ENCODE results near the gene MS4A6E. TPM values are rescaled to one million over a fixed set of nuclear protein-coding genes. Genes with fewer than 3 reads are reported as not detected.

The MS4A6E gene
- total RNA-seq, 1 experiment from 2014 or later = not detected

DNA sequence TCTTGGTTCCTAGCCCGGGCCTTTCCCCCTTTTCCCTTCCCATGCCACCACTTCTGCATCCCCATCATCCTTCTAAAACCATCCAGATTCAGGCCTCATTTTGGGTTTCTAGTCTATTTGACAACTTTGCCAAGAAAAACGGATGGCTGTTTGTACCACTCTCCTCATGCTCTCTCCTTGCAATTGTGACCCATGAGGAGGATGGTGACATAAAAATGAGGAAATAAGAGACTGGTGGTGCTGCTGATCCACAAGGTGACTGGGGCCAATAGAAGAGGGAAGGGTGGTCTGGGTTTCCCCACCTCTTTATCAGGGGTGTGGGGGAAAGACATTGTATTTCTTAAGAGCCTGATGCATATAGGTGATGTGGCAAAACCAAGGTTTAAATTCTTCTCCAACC, 45.6 kb upstream of the MS4A6E start:
- no peak for ATAC-seq
- H3K9me3 Mint-ChIP-seq = peaks cover 15% of the 10 kb centered on the region
- CTCF ChIA-PET = no interaction called here
- no peak for TF ChIP-seq MYBL2 (CRISPR knock-in tag; IDR thresholded peaks at IDR 0.05)
- no peak for TF ChIP-seq NR2C2 (CRISPR knock-in tag; IDR thresholded peaks at IDR 0.05)
- TF ChIP-seq, protein P1, sequence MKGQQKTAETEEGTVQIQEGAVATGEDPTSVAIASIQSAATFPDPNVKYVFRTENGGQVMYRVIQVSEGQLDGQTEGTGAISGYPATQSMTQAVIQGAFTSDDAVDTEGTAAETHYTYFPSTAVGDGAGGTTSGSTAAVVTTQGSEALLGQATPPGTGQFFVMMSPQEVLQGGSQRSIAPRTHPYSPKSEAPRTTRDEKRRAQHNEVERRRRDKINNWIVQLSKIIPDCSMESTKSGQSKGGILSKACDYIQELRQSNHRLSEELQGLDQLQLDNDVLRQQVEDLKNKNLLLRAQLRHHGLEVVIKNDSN (CRISPR knock-in tag; IDR thresholded peaks at IDR 0.05) = no peak
- TF ChIP-seq, protein P2, sequence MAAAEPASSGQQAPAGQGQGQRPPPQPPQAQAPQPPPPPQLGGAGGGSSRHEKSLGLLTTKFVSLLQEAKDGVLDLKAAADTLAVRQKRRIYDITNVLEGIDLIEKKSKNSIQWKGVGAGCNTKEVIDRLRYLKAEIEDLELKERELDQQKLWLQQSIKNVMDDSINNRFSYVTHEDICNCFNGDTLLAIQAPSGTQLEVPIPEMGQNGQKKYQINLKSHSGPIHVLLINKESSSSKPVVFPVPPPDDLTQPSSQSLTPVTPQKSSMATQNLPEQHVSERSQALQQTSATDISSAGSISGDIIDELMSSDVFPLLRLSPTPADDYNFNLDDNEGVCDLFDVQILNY (CRISPR knock-in tag; IDR thresholded peaks at IDR 0.05) = no peak
- TF ChIP-seq, protein P3, sequence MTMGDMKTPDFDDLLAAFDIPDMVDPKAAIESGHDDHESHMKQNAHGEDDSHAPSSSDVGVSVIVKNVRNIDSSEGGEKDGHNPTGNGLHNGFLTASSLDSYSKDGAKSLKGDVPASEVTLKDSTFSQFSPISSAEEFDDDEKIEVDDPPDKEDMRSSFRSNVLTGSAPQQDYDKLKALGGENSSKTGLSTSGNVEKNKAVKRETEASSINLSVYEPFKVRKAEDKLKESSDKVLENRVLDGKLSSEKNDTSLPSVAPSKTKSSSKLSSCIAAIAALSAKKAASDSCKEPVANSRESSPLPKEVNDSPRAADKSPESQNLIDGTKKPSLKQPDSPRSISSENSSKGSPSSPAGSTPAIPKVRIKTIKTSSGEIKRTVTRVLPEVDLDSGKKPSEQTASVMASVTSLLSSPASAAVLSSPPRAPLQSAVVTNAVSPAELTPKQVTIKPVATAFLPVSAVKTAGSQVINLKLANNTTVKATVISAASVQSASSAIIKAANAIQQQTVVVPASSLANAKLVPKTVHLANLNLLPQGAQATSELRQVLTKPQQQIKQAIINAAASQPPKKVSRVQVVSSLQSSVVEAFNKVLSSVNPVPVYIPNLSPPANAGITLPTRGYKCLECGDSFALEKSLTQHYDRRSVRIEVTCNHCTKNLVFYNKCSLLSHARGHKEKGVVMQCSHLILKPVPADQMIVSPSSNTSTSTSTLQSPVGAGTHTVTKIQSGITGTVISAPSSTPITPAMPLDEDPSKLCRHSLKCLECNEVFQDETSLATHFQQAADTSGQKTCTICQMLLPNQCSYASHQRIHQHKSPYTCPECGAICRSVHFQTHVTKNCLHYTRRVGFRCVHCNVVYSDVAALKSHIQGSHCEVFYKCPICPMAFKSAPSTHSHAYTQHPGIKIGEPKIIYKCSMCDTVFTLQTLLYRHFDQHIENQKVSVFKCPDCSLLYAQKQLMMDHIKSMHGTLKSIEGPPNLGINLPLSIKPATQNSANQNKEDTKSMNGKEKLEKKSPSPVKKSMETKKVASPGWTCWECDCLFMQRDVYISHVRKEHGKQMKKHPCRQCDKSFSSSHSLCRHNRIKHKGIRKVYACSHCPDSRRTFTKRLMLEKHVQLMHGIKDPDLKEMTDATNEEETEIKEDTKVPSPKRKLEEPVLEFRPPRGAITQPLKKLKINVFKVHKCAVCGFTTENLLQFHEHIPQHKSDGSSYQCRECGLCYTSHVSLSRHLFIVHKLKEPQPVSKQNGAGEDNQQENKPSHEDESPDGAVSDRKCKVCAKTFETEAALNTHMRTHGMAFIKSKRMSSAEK (CRISPR knock-in tag; IDR thresholded peaks at IDR 0.05; ENCODE audit: borderline replicate concordance) = no peak
- TF ChIP-seq ZNF121 (CRISPR knock-in tag; IDR thresholded peaks at IDR 0.05) = no peak
- TF ChIP-seq CBFB (CRISPR knock-in tag; IDR thresholded peaks at IDR 0.05; ENCODE audit: low read depth) = no peak
- no peak for TF ChIP-seq TEAD1 (CRISPR knock-in tag; IDR thresholded peaks at IDR 0.05)
- TF ChIP-seq, protein P4, sequence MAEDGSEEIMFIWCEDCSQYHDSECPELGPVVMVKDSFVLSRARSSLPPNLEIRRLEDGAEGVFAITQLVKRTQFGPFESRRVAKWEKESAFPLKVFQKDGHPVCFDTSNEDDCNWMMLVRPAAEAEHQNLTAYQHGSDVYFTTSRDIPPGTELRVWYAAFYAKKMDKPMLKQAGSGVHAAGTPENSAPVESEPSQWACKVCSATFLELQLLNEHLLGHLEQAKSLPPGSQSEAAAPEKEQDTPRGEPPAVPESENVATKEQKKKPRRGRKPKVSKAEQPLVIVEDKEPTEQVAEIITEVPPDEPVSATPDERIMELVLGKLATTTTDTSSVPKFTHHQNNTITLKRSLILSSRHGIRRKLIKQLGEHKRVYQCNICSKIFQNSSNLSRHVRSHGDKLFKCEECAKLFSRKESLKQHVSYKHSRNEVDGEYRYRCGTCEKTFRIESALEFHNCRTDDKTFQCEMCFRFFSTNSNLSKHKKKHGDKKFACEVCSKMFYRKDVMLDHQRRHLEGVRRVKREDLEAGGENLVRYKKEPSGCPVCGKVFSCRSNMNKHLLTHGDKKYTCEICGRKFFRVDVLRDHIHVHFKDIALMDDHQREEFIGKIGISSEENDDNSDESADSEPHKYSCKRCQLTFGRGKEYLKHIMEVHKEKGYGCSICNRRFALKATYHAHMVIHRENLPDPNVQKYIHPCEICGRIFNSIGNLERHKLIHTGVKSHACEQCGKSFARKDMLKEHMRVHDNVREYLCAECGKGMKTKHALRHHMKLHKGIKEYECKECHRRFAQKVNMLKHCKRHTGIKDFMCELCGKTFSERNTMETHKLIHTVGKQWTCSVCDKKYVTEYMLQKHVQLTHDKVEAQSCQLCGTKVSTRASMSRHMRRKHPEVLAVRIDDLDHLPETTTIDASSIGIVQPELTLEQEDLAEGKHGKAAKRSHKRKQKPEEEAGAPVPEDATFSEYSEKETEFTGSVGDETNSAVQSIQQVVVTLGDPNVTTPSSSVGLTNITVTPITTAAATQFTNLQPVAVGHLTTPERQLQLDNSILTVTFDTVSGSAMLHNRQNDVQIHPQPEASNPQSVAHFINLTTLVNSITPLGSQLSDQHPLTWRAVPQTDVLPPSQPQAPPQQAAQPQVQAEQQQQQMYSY (CRISPR knock-in tag; IDR thresholded peaks at IDR 0.05) = no peak
- no peak for TF ChIP-seq EMX1 (CRISPR knock-in tag; IDR thresholded peaks at IDR 0.05)
- no peak for TF ChIP-seq NFYB (CRISPR knock-in tag; conservative IDR thresholded peaks at IDR 0.05; ENCODE audit: low read depth)
- TF ChIP-seq RELA (CRISPR knock-in tag; IDR thresholded peaks at IDR 0.05; ENCODE audit: borderline replicate concordance) = no peak
- TF ChIP-seq, protein P5, sequence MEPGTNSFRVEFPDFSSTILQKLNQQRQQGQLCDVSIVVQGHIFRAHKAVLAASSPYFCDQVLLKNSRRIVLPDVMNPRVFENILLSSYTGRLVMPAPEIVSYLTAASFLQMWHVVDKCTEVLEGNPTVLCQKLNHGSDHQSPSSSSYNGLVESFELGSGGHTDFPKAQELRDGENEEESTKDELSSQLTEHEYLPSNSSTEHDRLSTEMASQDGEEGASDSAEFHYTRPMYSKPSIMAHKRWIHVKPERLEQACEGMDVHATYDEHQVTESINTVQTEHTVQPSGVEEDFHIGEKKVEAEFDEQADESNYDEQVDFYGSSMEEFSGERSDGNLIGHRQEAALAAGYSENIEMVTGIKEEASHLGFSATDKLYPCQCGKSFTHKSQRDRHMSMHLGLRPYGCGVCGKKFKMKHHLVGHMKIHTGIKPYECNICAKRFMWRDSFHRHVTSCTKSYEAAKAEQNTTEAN (CRISPR knock-in tag; IDR thresholded peaks at IDR 0.05) = no peak
- TF ChIP-seq, protein P6, sequence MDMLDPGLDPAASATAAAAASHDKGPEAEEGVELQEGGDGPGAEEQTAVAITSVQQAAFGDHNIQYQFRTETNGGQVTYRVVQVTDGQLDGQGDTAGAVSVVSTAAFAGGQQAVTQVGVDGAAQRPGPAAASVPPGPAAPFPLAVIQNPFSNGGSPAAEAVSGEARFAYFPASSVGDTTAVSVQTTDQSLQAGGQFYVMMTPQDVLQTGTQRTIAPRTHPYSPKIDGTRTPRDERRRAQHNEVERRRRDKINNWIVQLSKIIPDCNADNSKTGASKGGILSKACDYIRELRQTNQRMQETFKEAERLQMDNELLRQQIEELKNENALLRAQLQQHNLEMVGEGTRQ (CRISPR knock-in tag; IDR thresholded peaks at IDR 0.05) = no peak
- TF ChIP-seq CREB1 (CRISPR knock-in tag; IDR thresholded peaks at IDR 0.05) = no peak
- no peak for TF ChIP-seq MXD4 (CRISPR knock-in tag; IDR thresholded peaks at IDR 0.05; ENCODE audit: borderline replicate concordance)
- no peak for DNase-seq (ENCODE audit: low spot score)
- peaks cover 27% of the 10 kb centered on the region for H3K4me1 Mint-ChIP-seq
- peaks cover 7% of the 10 kb centered on the region for H3K36me3 Mint-ChIP-seq
- no peak overlapping the region for H3K4me3 Mint-ChIP-seq
- no peaks in the 10 kb centered on the region for H3K27me3 Mint-ChIP-seq (ENCODE audit: low read depth)
- POLR2A ChIA-PET = no interaction called here
- no peak overlapping the region for H3K27ac Mint-ChIP-seq
